ENCODE measurements around the gene TMEM232.
"Not testable (repeated sequence)": the region's sequence is repeated elsewhere in the genome, so short reads cannot be mapped to it uniquely, and the experiment has no call there.

The TMEM232 gene

DNA sequence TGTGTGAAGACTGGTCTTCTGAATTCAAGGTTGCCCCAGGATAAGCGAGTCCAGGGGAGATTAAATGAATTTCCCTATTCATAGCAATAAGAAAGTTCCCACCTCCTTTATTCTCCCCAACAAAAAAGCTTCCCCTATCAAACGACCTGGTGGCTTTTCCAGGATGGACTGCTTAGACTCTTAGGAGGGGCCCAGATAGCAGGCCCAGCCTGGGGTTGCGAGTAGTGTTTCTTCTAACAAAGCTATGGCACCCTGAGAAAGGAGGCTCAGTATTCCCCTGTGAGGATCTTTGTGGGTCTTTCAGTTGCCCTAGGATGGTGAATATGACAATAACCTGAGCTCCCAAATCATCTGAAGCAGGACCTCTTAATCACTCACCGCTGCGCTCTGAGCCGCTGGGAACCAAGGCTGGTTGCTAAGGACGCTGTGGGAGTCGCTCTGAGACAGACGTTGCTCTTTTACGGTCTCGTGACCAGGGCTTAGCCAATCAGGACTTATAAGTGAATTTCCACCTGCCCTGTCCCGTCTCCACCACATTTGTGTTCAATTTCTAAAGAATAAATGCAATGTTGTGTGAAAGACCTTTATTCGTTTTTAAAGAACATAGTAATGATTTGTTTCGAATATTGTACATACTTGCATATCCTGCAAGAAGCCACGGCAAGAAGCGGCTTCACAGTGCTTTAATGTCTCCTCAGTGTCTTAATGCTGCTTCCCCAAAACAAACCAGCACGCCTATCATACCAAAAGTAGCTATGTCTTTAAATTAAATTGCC, at the start of gene TMEM232:
TSS of gene TMEM232 (minus strand) at position 423 of the 776 bp plus-strand sequence. CDS start 59,319 bp downstream, outside the sequence.
- peak; percentile 37 to 39 for DNase-seq (ENCODE audit: low read depth in 1 of 2, low spot score in 1 of 2)

DNA sequence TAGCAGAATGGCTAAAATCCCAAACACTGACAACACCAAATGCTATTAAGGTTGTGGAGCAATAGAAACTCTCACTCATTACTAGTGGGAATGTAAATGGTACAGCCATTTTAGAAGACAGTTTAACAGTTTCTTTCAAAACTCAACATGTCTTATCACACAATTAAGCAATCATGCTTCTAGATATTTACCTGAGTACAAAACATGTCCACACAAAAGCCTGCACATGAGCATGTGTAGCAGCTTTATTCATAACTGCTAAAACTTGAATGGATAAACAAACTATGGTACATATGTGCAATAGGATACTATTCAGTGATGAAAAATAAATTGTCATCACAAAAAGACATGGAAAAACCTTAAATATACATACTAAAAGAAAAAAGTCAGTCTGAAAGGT, 43.8 kb upstream of the TMEM232 start:
- no peak for DNase-seq (ENCODE audit: low read depth in 1 of 2, low spot score in 1 of 2)

DNA sequence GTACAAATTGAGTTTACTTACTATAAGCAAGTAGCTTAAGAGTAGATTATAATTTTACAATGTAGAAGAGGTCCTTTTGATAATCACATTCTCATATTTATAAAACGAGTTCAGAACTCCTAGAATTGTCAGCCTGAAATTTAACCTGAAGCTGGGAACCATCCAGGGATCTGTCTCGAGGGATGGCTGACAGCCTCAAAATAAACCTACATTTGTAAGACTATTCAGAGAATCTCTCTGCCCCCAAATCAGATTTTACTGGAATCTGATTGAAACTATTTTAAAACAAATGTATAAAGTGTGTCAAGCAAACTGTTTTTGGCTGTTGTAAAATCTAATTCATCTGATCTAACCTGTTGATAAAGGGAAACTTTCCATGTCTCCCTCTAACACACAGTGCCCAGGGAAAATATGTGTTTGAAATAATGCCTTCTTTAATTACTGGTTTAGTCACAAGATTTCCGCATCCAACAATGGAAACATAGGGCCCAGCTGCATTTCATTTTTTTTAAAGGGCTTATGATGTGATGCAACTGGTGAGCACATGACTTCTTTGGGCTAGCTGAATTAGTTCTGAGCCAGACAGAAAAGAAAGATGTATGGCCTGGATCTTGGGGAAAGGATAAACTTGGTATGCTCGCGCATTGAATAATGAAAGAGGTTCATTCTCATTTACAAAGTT, 42.7 kb upstream of the TMEM232 start:
- DNase-seq (ENCODE audit: low read depth in 1 of 2, low spot score in 1 of 2) = no peak

DNA sequence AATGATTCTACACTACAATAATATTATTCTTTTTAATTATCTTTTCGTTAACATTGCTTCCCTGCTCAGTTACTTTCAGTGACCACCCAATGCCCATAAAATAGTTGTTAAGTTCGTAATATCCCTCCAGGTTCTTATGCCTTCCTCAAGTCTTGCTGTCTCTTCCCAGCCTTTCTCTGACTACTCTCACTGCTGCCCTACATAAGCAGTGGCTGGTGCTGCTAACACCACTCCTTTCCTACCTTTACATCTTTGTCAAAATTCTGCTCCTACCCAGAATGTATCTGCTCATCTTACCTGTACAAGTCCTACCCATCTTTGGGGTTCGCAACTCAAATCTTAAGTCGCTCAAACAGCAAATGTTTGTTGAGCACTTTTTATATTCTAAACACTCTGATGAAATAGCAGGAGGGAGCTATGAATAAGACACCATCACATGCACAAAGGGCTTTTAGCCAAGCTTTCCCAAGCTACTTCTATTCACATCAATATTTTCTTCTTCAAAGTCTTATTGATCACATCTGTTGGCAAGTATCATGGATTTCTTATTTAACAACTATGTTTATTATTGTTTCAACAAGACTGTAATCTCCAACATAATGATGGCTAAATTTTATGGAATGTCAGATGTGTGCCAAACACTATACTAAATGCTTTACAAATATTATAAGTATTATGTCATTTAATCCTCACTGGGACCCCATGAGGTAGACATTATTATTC, 41.8 kb upstream of the TMEM232 start:
- DNase-seq (ENCODE audit: low read depth in 1 of 2, low spot score in 1 of 2) = no peak

DNA sequence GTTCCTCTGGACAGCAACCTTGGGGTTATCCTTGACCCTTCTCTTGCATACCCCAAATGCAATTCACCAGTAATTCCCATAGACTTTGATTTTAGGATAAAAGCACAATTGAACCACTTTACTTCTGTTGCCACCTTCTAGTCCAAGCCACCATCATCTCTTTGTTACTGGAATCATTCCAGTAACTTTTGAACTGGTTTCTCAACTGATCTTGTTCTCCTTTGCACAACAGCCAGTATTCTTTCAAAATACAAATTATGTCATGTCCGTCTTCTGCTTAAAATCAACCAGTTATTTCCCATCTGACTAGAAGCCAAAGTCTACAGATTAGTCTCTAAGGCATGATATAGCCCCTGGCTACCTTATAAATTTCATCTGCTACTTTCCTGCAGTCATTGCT, 33.7 kb upstream of the TMEM232 start:
- DNase-seq (ENCODE audit: low read depth in 1 of 2, low spot score in 1 of 2) = no peak

DNA sequence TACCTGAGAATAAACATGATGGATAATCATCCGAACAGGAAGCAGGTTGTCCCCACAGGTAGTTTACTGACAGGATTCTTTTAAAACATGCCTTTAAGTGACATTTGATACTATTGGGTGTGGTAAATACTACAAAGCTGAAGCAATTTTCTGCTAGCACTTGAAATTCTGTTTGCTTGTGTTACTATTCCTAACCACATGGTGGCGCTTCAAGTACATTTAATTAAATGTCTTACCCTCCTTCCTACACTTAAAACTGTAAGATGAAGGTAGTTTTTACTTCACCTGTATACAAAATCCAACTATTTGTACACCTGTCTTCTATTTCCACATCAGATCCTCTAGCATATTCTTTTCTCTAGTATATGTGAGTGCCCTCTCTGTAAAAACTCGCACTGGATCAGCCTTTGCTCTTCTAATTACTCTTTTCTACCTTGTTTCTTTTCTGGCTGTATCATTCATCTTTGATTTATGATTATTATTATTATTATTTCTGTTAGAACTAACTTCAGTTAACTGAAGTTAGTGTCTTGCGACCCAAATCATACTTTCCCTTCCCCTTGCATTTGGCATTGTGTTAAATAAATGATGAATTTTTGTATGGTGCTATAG, 30.8 kb upstream of the TMEM232 start:
- DNase-seq (ENCODE audit: low read depth in 1 of 2, low spot score in 1 of 2) = no peak

DNA sequence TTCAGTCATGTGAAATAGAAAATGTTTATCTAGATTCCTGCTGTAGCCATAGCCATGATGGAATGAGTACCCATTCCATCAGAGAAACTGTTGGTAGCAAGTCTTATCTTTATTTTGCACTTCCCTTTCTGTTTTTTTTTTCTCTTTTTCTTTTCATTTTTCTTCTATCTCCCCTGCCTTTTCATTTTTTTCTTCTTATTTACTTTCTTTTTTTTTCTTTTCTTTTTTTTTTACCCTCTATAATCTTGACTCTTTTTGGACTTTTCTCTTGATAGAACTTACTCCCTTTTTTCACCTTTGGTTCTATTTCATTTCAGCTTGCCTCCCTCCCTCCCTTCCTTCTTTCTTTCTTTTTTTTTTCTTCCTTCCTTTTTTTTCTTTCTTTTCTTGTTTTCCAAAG, 27.7 kb upstream of the TMEM232 start:
- no peak for DNase-seq (ENCODE audit: low read depth in 1 of 2, low spot score in 1 of 2)

DNA sequence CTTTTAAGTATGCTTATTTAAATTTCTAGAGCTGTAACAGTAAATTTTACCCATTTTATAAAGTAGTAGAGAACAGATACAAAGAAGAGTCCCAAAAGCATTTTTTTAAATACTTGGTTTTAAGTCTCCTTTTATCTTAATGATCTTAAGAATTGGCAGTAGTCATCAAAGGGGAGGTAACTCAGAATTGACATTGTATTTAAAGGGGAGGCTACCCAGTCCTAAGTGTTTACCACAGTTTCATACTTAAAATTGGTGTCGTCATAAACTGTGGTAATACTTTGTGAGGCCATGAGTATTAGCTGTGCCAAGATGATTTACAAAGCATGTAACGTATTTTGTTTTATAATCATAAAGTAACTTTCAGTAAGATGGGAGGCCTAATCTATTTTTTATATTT, 27.1 kb upstream of the TMEM232 start:
- no peak for DNase-seq (ENCODE audit: low read depth in 1 of 2, low spot score in 1 of 2)

DNA sequence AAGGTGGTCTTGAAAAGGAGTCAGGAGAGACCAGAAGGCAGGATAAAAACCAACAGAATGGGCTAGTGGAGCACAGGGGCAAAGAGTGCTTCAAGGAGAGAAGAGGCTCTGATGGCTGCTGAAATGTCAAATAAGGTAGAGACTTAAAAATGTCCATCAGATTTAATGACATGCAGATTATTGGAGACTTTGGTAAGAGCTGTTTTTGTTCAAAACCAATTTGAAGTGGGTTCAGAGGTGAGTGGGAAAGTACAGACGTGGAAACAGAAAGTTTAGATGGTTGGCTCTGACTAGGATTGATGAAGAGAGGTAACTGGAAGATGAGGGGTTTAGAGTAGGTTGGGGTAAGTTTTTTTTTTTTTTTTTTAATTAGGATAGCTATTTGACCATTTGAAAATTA, 26.5 kb upstream of the TMEM232 start:
- DNase-seq (ENCODE audit: low read depth in 1 of 2, low spot score in 1 of 2) = no peak

DNA sequence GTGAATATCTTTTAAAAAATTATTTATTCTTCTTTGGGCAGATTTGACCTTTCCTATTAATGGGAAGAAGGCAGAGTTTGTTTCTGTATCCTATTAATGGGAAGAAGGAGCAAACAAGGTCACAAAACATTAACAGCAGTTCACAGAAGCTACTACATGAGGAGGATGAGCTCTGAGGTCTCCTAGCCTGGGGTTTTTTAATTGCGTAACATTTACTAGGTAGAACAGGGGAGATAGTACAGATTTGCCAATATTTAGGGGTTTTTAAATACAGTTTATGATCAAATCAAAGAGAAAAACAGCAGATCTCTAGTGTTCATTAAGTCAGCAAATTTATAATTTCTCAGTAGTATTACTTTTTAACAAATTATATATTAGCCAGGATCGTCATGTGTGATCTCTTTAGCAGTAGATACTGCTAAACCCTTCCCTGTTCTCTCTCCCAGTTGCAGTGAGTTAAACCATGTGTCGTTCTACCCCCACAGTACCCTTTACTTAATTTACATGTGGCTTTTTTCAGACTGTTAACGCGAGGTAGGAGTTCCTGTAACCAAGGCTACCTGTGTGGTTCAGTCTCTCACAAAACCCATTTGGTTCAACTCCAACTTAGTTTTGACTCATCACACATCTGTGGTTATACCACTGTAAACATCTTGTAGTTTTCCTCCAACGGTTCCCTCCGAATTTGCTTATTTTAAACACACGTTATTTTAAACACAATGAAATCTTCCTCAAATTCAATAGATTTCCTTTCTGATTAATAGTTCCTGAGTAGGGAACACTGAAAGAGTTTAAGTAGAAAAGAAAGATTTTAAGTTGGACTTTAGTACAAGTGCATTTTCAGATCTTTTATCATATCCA, 25.7 kb upstream of the TMEM232 start:
- DNase-seq (ENCODE audit: low read depth in 1 of 2, low spot score in 1 of 2) = no peak

DNA sequence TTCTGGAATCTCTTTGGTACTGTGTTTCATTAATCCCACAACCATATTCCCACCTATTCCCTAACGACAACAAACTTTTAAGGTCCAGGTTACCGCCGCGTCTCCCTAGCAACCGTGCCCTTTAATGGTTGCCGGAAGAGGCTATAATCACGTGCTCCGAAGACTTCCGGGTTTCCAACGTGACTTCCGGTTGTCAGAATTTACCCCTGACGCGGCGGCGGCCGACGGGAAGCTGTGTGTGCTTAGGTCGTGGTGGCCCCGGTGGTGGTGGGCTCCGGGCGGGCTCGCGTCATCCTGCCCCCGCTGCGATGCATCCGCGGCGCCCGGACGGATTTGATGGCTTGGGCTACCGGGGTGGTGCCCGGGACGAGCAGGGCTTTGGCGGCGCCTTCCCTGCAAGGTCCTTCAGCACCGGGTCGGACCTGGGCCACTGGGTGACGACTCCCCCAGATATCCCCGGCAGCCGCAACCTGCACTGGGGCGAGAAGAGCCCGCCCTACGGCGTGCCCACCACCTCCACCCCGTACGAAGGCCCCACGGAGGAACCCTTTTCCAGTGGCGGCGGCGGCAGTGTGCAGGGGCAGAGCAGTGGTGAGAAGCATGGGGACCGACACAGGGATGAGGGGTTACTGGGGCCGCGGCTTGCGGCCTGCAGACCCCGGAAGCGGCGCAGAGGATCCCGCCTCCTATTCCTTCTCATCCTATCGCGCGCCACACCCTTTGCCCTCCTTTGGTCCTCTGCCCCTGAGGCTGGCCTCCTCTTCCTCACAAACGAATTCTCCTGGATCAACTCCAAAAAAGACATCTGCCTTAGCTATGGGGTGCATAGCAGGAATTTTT, 12.6 kb upstream of the TMEM232 start, which contains the start of gene SLC25A46:
TSS of gene SLC25A46 (plus strand) at position 196 of the 840 bp plus-strand sequence. CDS start at position 309, 113 bp downstream.
- DNase-seq (ENCODE audit: low read depth in 1 of 2, low spot score in 1 of 2) = peak; percentile 67 to 74

DNA sequence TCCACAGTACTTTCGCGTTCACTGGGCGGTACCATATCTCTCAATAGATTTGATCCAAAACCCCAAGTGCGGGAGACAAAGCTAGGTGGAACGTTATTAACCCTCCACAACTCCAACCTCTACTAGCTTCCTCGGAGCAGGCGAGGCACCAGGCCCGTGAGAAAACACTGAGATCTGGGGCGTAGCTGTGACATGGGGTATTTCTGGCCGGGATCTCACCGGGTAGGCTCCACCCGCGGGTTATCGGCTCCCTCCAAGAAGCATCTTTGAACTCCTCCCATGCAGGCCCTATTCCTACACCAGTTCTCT, 12.0 kb upstream of the TMEM232 start:
- no peak for DNase-seq (ENCODE audit: low read depth in 1 of 2, low spot score in 1 of 2)

DNA sequence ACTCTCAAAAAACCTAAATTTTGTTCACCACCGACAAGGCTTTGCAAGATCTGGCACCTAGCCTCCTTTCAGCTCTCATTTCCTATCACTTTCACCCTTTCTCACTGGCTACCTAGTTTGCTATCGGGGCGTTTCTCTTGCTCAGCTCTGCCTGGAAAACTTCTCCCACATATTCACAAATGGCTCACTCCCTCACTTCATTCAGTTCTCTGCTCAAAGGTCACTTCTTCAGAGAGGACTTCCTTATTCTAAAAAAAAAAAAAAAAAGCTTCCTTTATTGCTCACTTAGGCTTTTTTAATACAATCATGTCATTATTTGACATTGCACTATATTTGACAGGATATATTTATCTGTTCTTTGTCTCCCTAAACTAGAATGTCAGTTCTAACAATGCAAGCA, 10.3 kb upstream of the TMEM232 start:
- DNase-seq (ENCODE audit: low read depth in 1 of 2, low spot score in 1 of 2) = no peak

DNA sequence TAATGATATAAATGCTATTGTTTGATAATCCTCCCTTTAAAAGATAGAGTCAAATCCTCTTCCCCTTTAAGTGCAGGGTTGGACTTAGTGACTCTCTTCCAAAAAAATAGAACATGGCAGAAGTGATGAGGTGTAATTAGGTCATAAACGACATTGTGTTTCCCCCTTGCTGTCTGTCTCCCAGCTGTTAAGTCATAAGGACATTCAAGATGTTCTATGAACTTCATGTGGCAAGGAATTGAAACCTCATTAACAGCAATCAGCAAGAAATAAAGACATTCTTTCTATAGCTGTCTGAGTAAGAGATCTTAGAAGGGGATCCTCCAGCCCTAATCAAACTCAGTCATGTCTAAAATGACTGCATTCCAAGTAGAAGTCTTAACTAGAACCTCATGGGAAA, 9.1 kb upstream of the TMEM232 start:
- DNase-seq (ENCODE audit: low read depth in 1 of 2, low spot score in 1 of 2) = no peak

DNA sequence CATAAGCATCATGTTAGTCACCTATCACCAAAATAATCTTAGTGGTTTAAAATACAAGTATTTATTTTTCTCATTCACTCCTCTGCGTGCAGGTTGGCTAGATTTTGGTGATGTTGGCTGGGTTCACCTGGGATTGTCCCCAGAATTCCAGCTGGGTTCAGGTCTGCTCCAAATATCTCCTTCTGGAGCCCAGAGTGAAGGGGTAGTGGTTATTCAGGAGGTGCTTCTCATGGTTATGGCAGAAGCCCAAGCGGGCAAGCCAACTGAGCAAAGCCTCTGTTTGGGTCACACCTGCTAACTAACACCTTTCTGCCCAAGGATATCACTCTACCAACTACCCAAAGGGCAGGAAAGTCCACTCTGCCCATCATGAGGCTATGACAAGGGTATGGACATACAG, 7.6 kb upstream of the TMEM232 start:
- no peak for DNase-seq (ENCODE audit: low read depth in 1 of 2, low spot score in 1 of 2)

DNA sequence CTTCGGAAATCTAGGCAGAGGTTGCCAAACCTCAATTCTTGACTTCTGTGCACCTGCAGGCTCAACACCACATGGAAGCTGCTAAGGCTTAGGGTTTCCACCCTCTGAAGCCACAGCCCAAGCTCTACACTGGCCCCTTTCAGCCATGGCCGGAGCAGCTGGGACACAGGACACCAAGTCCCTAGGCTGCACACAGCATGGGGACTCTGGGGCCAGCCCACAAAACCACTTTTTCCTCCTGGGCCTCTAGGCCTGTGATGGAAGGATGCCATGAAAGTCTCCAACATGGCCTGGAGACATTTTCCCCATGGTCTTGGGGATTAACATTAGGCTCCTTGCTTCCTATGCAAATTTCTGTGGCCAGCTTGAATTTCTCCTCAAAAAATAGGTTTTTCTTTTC, 5.0 kb upstream of the TMEM232 start:
- not testable (repeated sequence) for DNase-seq (ENCODE audit: low read depth in 1 of 2, low spot score in 1 of 2)

DNA sequence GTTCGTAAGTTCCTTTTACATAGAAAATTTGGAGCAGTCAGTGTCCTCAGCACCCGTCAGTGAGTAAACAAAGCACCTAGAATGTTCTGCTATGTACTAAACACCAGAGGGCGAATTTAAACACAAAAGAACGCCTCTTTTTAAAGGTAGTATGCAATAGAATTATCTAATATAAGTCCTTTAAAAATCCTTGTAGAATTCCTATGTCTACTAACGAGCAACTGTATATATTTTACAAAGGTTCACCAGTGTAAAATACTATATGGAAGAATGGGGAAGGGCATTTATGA, 499 bp upstream of the TMEM232 start:
- no peak for DNase-seq (ENCODE audit: low read depth in 1 of 2, low spot score in 1 of 2)

DNA sequence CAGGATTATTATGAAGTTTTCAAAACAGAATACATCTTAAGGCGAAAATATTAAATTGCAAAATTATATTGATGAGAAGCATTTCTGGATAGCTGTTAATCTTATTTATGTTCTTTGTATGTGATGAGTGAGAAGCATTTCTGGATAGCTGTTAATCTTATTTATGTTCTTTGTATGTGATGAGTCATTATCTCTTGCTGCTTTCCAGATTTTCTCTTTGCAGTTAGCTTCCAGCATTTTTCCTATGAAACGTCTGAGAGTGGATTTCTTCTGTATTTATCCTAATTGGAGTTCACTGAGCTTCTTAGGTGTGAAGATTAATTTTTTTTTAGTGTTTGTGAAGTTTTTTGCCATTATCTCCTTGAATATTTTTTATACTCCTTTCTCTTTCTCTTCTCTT, 8.2 kb downstream of the TMEM232 start:
- DNase-seq (ENCODE audit: low read depth in 1 of 2, low spot score in 1 of 2) = no peak

DNA sequence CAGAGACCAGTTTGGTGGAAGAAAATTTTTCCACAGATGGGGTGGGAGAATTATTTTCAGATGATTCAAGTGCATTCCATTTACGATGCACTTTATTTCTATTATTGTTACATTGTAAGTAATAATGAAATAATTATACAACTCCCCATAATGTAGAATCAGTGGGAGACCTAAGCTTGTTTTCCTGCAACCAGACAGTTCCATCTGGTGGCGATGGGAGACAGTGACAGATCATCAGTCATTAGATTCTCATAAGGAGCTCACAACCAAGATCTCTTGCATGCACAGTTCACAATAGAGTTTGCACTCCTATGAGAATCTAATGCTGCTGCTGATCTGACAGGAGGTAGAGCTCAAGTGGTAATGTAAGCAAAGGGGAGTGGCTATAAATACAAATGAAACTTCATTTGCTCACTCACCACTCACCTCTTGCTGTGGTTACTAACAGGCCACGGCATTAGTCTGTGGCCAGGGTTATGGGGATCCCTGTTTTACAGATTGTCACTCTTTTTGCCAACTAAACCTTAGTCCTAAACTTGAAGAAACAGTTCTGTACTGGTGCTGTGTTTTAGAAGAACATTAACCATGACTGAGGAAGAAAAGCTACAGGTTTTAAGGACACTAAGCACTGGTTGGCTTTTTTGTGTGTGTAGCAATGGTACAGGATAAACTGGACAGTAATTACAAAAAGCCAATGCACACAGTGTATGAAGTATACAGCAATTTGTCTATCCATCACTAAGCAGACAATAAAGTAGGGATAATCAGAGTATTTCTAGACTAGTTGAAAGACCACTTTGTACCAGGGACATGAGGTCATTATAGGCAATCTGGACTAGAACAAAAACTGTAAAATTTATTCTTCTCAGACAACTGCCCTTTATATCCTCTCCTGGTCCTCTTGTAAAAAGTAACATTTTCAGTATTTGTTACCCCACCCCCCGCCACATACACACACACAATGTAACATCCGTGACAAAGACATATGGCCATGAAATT, 9.9 kb downstream of the TMEM232 start:
- DNase-seq (ENCODE audit: low read depth in 1 of 2, low spot score in 1 of 2) = no peak

All from stimulated activated CD4-positive, alpha-beta T cell treated with anti-CD3 and anti-CD28 coated beads, Interleukin-15, amount 100 ng/mL, for 1 hour (primary cell).